OCI-LY7 (cell line): Measurements from ENCODE around the gene DPP10. TPM values are rescaled to one million over a fixed set of nuclear protein-coding genes. Genes with fewer than 3 reads are reported as not detected.

Source experiments
- BruUV-seq: library from RNA; stranded (reverse); fragments of 400-500 nt; replicated peaks from 2 replicates; lab custom pipeline; 2021; lab: Mats Ljungman, UMichigan
- CTCF ChIA-PET: fragments of 300-600 bp; sonication (Branson Sonifier 250); formaldehyde crosslinking; loops from one replicate; lab custom pipeline; 2022; ENCODE audit warnings: antibody characterized with exemption; ENCODE audit not compliant: unreplicated experiment; lab: Charles Lee
- POLR2A ChIA-PET: fragments of 300-600 bp; sonication (Branson Sonifier 250); formaldehyde crosslinking; loops from one replicate; lab custom pipeline; 2022; ENCODE audit warnings: antibody characterized with exemption; lab: Charles Lee
- DNase-seq: peaks from one replicate; pipeline ENCODE4 v3.0.0-alpha.2; 2015; ENCODE audit warnings: low spot score
- H2AFZ ChIP-seq: fragments of 200-600 bp; sonication (generic), shearing (Covaris generic); 2 replicates; pipeline ENCODE4 v1.6.1; 2014; ENCODE audit warnings: mild to moderate bottlenecking, antibody characterized with exemption, low read length, moderate library complexity
- H3K27ac ChIP-seq: fragments of 200-600 bp; sonication (generic); 2 replicates; pipeline ENCODE4 v1.5.1; 2014; ENCODE audit warnings: mixed run types, low read depth, mild to moderate bottlenecking, moderate library complexity, low read length, inconsistent platforms; ENCODE audit not compliant: poor library complexity, severe bottlenecking
- H3K36me3 ChIP-seq: fragments of 200-600 bp; sonication (generic); 2 replicates; pipeline ENCODE4 v1.6.1; 2014; ENCODE audit warnings: mild to moderate bottlenecking, antibody characterized with exemption, low read length, moderate library complexity, mixed read lengths; ENCODE audit not compliant: insufficient read depth
- H3K4me1 ChIP-seq: fragments of 200-600 bp; sonication (generic); 2 replicates; pipeline ENCODE4 v1.5.1; 2014; ENCODE audit warnings: mild to moderate bottlenecking, low read length; ENCODE audit not compliant: insufficient read depth, poor library complexity, severe bottlenecking
- H3K4me2 ChIP-seq: fragments of 200-600 bp; sonication (generic); 2 replicates; pipeline ENCODE4 v1.6.1; 2014; ENCODE audit warnings: mild to moderate bottlenecking, low read length
- H3K4me3 ChIP-seq: fragments of 200-600 bp; sonication (generic); 2 replicates; pipeline ENCODE4 v1.5.1; 2014; ENCODE audit warnings: mild to moderate bottlenecking, low read depth, low read length; ENCODE audit not compliant: poor library complexity, severe bottlenecking
- H3K79me2 ChIP-seq: fragments of 200-600 bp; sonication (generic); 2 replicates; pipeline ENCODE4 v1.6.1; 2016; ENCODE audit warnings: low read depth, mild to moderate bottlenecking, low read length, moderate library complexity, mixed read lengths; ENCODE audit not compliant: insufficient read depth
- H3K9me2 ChIP-seq: fragments of 200-600 bp; sonication (generic); 2 replicates; pipeline ENCODE4 v1.6.1; 2016; ENCODE audit warnings: mild to moderate bottlenecking, low read length, mixed read lengths; ENCODE audit not compliant: insufficient read depth
- H3K9me3 ChIP-seq: fragments of 200-600 bp; sonication (generic); 2 replicates; pipeline ENCODE4 v1.6.1; 2014; ENCODE audit warnings: mild to moderate bottlenecking, mixed run types, low read length, mixed read lengths
- H4K20me1 ChIP-seq: fragments of 200-600 bp; sonication (generic); 2 replicates; pipeline ENCODE4 v1.6.1; 2014; ENCODE audit warnings: mild to moderate bottlenecking, antibody characterized with exemption, low read length, moderate library complexity, mixed read lengths; ENCODE audit not compliant: insufficient read depth
- CTCF ChIP-seq: fragments of 200-600 bp; sonication (generic); conservative IDR thresholded peaks from 2 replicates; pipeline ENCODE4 v1.5.1; 2014; ENCODE audit warnings: mild to moderate bottlenecking, antibody characterized with exemption, low read length, moderate library complexity, mixed read lengths
- EZH2phosphoT487 ChIP-seq: fragments of 200-600 bp; sonication (generic); IDR thresholded peaks from 2 replicates; pipeline ENCODE4 v1.6.1; 2018; ENCODE audit warnings: low read depth, borderline replicate concordance, mild to moderate bottlenecking, mixed run types, antibody characterized with exemption, low read length, moderate library complexity, mixed read lengths
- intact Hi-C: fragments of 100-400 bp; cut with micrococcal nuclease; formaldehyde crosslinking; loops from one replicate; pipeline ENCODE4 v1.10.0; 2022; ENCODE audit not compliant: unreplicated experiment
- total RNA-seq, 2 experiments: library from RNA; depleted of rRNA in 1 of 2; stranded (reverse); fragments of >200 nt in 1 of 2; shearing (Covaris generic) in 1 of 2; gene quantifications; 2 replicates each; pipeline ENCODE4 v1.2.3, GENCODE V29; 2014 to 2022

DPP10 gene
- total RNA-seq, 2 experiments from 2014 or later: not detected

- H3K4me2 ChIP-seq: no peak overlapping the region
- no peaks in the 10 kb centered on the region for H3K9me2 ChIP-seq
- no peak for DNase-seq
- BruUV-seq: no TSS peak
- no peaks in the 10 kb centered on the region for H3K79me2 ChIP-seq
- TF ChIP-seq CTCF (no peak), EZH2phosphoT487 (no peak)
- no peaks in the 10 kb centered on the region for H4K20me1 ChIP-seq
- ChIA-PET POLR2A (no interaction called here), CTCF (no interaction called here)
- no peak overlapping the region for H2AFZ ChIP-seq
- H3K4me1 ChIP-seq: no peaks in the 10 kb centered on the region
- no peak overlapping the region for H3K4me3 ChIP-seq
- no peaks in the 10 kb centered on the region for H3K36me3 ChIP-seq
- no peaks in the 10 kb centered on the region for H3K9me3 ChIP-seq
- intact Hi-C loops: no loop called here
- no peak overlapping the region for H3K27ac ChIP-seq
These were observed 1041.2 kb downstream of the DPP10 start for GRCh38 chr2:115483666-115484065.

GRCh38 chr2:115484486-115484885 is 1042.0 kb downstream of the DPP10 start:
- no peak overlapping the region for H3K27ac ChIP-seq
- POLR2A ChIA-PET: no interaction called here
- intact Hi-C loops: no loop called here
- H3K4me2 ChIP-seq: no peak overlapping the region
- TF ChIP-seq CTCF (no peak), EZH2phosphoT487 (no peak)
- no peaks in the 10 kb centered on the region for H3K9me3 ChIP-seq
- CTCF ChIA-PET: no interaction called here
- no peak overlapping the region for H2AFZ ChIP-seq
- no peak overlapping the region for H3K4me3 ChIP-seq
- no peaks in the 10 kb centered on the region for H3K4me1 ChIP-seq
- no TSS peak for BruUV-seq
- no peaks in the 10 kb centered on the region for H4K20me1 ChIP-seq
- no peaks in the 10 kb centered on the region for H3K9me2 ChIP-seq
- H3K79me2 ChIP-seq: no peaks in the 10 kb centered on the region
- H3K36me3 ChIP-seq: no peaks in the 10 kb centered on the region
- no peak for DNase-seq

- H3K27ac ChIP-seq: no peak overlapping the region
- POLR2A ChIA-PET: no interaction called here
- no peak overlapping the region for H3K4me2 ChIP-seq
- no peak overlapping the region for H2AFZ ChIP-seq
- DNase-seq: no peak
- BruUV-seq: no TSS peak
- H3K9me3 ChIP-seq: no peaks in the 10 kb centered on the region
- no peaks in the 10 kb centered on the region for H3K79me2 ChIP-seq
- no peaks in the 10 kb centered on the region for H3K36me3 ChIP-seq
- intact Hi-C loops: no loop called here
- H3K4me3 ChIP-seq: no peak overlapping the region
- CTCF ChIA-PET: no interaction called here
- TF ChIP-seq EZH2phosphoT487: no peak
- no peak for TF ChIP-seq CTCF
- no peaks in the 10 kb centered on the region for H4K20me1 ChIP-seq
- H3K4me1 ChIP-seq: no peaks in the 10 kb centered on the region
- H3K9me2 ChIP-seq: no peaks in the 10 kb centered on the region
These were observed 1042.5 kb downstream of the DPP10 start for GRCh38 chr2:115484983-115485382.
